CD1c-positive myeloid dendritic cell (primary cell): Measurements from ENCODE around the gene MACROH2A1.
"Not testable (repeated sequence)": the region's sequence is repeated elsewhere in the genome, so short reads cannot be mapped to it uniquely, and the experiment has no call there.

Experiments
- DNase-seq: peaks from one replicate; pipeline ENCODE4 v3.0.0-alpha.2; 2016; ENCODE audit errors: extremely low spot score

Gene MACROH2A1

GRCh38 chr5:135379046-135379654, 19.9 kb downstream of the MACROH2A1 start:
- DNase-seq = no peak

- DNase-seq = no peak
These were observed 21.0 kb downstream of the MACROH2A1 start for GRCh38 chr5:135377751-135378680.

GRCh38 chr5:135376961-135377624, 21.9 kb downstream of the MACROH2A1 start:
- peak; percentile 74 for DNase-seq

DNA sequence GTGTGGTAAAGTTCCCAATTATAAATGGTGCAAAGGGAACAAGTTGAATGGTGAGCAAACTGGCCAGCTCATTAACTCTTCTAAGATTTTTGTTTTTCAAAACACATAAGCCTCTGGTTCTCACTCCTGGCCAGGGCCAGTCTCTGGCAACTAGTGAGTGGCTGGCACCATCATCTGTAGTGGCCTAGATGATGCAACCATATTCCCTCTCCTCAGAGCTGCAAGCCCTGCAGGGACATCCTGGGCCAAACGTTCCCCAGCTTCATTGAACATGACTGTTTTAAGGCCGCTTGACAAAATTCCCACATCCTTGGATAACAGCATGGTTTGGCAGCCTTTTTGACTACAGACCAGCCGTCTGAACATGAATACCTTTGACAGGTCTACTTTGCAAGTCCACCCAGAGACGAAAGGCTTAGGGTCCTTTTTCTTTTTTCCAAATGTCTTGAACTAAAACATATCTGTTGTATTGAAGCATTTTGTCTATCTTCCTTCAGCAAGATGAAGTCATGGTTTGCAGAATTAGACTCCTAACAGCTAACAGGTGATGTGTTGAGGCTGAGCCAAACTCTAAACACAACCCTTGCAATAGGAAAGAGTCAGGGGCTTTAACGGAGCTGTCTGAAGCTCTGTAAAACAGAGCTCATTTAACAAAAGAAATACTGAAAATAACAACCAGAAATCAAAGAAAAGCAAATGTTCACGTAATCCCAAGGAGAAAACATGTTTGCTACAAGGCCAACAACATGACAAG, 23.8 kb downstream of the MACROH2A1 start:
- DNase-seq = no peak

- no peak for DNase-seq
These were observed 25.1 kb downstream of the MACROH2A1 start for GRCh38 chr5:135373736-135374515.

DNA sequence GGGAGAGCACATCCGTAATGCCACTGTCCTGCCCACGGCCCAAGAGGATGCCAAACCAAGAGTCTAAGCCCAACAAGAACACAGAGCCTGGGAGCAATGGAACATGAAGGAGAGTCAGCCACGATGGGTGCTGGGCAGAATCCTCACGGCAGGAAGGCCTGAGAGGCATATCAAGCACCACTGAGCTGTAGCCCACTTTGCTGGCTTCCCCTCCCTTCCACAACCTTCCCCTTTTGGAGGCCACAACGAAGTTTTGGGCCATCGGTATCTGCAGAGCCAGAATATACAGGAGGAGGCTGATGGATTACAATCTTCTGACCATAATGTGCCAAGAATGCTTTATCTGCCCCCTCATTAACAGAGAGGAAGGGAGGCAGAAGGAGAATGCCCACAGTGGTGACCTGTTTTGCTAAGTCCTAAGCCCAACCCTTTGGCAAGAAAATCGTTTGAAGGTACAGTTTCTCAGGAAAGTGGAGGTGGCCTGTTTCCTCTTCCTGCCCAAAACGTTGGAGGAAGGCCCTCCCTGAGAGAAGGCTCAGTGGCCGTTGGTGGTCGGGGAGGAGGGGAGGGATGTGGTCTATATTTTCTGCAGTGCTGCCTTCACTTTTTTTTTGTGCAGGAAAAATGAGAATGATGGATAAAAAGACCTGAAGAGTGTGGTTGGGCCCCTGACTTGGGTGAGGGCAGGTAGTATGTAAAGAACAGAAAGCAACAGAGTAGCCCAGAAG, 26.2 kb downstream of the MACROH2A1 start:
- DNase-seq = no peak

DNA sequence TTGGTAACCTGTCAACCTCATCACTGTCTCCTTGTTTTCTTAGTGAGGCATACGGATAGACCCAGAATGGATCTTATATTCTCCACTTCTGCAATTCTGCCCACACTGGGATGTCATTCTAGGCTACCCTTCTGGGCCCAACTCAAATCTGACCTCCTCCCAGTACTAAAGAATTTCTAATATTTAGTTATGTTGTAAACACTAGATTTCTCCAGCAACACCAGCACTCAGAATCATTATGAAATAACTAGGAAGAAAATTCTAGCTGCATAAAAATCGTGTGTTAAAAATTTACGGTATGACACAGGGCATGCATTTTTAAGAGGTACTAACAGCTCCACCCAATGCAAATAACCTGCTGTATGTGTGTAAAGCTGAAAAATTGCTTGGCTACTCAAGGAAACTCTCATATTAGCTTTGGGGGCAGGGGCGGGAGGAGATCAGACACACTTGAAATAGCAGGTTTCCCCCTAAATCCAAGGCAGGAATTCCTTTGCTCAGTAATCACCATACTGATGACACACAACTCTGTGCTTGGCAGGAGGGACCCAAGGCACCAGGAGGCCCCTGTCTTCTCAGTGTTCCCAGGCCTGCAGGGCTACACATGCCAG, 27.3 kb downstream of the MACROH2A1 start:
- no peak for DNase-seq

GRCh38 chr5:135369952-135370351, 29.1 kb downstream of the MACROH2A1 start:
- DNase-seq = no peak

DNA sequence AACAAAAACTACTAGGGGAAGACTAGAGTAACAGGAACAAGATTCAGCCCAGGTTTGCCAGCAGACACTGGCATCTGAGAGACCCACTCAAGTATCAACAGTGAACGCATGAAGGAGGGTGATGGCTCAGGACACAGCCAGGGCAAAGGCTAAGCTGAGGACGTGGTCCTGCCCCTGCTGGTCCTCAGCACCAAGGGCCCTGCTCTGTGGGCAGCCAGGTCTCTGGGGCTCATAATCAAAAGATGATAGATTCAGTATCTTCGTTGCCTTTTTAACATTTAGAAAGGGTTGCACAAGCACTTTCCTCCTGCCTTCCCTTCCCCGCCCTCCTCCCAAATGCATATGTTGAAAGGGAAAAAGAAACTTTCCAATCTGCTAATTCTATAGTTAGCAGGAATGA, 31.5 kb downstream of the MACROH2A1 start:
- no peak for DNase-seq

DNA sequence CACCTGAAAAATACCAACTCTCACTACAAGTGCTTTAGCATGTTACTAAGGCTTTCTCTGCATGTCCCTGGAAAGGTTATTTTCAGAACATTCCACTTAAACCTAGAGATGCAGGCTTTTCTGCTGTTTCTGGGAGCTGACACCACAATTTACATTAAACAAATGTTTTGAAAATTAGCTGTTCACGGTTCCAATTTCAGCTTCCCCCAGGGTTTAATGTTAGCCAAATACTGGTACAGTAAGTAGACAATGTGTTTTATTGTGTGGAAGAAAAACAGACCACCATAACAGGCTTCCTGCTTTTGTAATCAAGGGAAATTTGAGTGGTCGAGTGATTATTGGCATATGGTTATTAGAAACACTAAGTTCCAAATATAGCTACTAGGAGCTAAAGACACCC, 32.0 kb downstream of the MACROH2A1 start:
- no peak for DNase-seq

DNA sequence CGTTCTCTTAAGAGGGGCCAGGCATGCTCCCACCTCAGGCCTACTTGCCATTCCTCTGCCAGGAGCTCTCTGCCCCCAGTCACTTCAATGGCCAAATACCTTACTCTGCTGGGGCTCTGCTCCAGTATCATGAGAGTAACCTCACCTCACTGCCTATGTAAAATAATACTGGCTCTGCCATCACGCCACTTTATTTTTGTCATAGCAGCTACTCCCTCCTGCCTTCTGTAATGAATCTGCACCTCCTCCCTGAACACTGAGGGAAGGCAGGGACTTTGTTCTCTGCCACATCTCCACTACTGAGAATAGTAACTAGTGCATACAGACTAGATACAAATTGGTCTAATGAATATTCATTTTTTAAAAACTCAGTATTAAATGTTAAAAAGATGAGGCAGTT, 33.8 kb downstream of the MACROH2A1 start:
- DNase-seq = no peak

GRCh38 chr5:135364421-135365262, 34.4 kb downstream of the MACROH2A1 start:
- no peak for DNase-seq

DNA sequence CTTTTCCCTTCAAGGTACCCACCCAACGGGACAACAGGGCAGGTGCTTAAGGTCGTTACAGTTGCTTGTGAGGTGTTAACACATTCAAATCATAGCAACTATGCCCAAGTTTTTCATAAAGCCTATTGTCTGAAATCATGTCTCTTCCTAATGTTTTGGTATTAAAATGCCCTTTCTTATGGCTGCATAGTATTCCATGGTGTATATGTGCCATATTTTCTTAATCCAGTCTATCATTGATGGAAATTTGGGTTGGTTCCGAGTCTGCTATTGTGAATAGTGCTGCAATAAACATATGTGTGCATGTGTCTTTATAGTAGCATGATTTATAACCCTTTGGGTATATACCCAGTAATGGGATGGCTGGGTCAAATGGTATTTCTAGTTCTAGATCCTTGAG, 35.7 kb downstream of the MACROH2A1 start:
- not testable (repeated sequence) for DNase-seq

- DNase-seq = no peak
These were observed 36.9 kb downstream of the MACROH2A1 start for GRCh38 chr5:135362102-135362501.

DNA sequence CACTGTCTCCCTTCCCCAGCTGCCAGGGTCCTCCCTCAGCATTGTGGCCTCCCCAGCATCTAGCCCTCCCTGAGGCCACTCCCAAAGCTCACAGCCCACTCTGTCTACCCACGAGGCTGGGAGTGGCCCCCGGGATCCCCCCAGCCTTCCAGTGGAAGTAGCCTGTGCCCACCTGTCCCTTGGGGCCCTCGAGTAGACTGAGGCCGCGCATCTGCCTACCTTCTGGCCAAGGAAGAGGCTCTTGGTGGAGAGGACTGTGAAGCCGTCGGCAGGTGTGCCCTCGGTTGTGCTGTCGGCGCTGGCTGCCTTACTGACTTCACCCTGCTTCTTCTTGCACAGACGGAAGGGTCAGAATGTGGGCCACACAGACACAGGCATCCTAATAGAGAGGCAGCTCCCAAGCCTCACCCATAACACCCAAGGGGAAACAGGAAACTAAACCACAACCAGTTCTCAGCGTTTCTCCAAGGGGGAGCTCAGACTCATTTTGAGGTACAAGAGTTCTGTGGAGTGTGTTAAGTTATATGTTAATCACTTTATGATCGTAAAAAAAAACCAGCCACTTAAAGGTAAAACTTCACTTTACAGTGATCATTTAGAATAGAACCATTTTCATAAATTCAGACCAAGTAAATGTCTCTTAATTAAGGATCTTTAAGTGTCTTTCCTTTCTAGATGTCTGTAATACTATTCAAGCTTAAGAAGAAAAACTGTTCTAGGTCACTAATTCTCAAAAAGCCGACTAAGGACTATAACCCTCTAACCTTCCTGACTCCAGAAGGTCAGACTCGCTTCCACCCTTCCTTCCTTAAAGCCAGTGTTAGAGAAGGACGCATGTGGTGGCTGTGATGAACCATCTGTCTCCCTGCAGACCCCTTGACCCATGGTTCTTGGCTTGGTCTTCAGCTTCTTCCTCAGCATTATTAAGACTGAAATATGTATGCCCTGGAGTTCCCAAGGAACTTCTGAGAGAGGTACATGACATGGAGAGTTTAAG, 38.5 kb downstream of the MACROH2A1 start:
- DNase-seq = no peak

DNA sequence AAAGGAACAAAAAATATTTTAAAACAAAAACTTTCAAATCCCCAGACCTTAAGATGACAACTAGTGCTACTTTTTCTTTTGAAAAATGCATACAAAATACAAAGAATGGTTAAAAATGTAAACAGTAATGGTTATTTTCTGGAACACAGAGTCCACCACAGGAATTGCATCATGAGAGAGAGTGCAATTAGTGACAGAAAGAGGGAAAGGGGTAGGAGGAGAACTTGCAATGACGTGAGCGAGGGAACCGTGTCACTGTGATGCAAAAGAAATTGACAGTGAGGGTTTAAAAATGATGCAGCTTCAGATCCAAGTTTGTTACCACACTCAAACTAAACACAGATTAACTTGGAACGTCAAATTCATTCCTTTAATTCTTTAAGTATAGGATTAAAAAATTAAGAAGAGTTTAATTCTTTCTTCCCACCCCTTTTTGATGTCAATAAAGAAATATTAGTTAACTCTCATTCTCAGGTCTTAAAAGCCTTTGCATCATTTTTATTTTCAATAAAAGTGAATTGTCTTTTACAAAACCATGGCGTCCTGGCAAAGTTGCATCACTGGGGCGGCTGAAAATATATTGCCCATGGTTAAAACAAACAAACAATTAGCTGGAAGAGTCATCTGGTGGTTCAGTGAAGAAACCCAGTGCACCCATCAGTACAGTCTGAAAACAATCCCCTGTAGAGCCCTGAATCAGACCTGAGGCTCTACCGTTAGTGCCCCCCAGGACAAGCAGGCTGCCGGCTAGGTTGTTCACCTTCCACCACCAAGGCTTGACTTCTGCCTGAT, 39.5 kb downstream of the MACROH2A1 start:
- no peak for DNase-seq

GRCh38 chr5:135357685-135358084, 41.3 kb downstream of the MACROH2A1 start:
- DNase-seq = no peak
